DND-41 (cell line): Measurements from ENCODE around the gene GPR15LG.

ENCODE experiments used
- CTCF ChIP-seq: IDR thresholded peaks from 2 replicates; pipeline ENCODE4 v1.5.1; 2012; ENCODE audit warnings: borderline replicate concordance, low read length, moderate library complexity, mild to moderate bottlenecking; ENCODE audit not compliant: poor library complexity, severe bottlenecking; ENCODE audit errors: extremely low read depth
- EZH2 ChIP-seq: IDR thresholded peaks from 3 replicates; pipeline ENCODE4 v1.6.1; 2012; ENCODE audit warnings: borderline replicate concordance, low read depth, mild to moderate bottlenecking, moderate library complexity, low read length, inconsistent platforms; ENCODE audit not compliant: severe bottlenecking

- TF ChIP-seq CTCF, result peak; percentile 51
- no peak for TF ChIP-seq EZH2
Measured at GRCh38 chr10:84139126-84140035, 34.2 kb upstream of the GPR15LG start, which contains the start of gene GHITM.
